Astrocyte (in vitro differentiated cells and primary cell): ENCODE data around the gene ATG7.

Experiments
- CTCF ChIP-seq: IDR thresholded peaks from 2 replicates; pipeline ENCODE4 v1.5.1; 2011; ENCODE audit warnings: low read depth, mild to moderate bottlenecking, inconsistent platforms, low read length, moderate library complexity; ENCODE audit not compliant: insufficient read depth
- EZH2 ChIP-seq: IDR thresholded peaks from 2 replicates; pipeline ENCODE4 v1.6.1; 2012; ENCODE audit warnings: mild to moderate bottlenecking, low read length, inconsistent platforms; ENCODE audit not compliant: insufficient read depth

GRCh38 chr3:11565072-11565471 is 292.9 kb downstream of the ATG7 start:
- TF ChIP-seq CTCF = no peak
- no peak for TF ChIP-seq EZH2
